GM19452 (cell line): Measurements from ENCODE around the gene BGN.

ENCODE experiments used
- ATAC-seq: cut with Tn5 transposase; IDR thresholded peaks from one replicate; pipeline ENCODE4 v1.9.1; 2021; ENCODE audit not compliant: unreplicated experiment

Gene BGN

GRCh38 chrX:153459986-153460385 lies 34.8 kb upstream of the BGN start:
- ATAC-seq, result no peak

GRCh38 chrX:153460826-153461225 lies 34.0 kb upstream of the BGN start:
- ATAC-seq, result no peak

- ATAC-seq, result no peak
Observed at GRCh38 chrX:153462291-153462690, 32.5 kb upstream of the BGN start.

GRCh38 chrX:153463031-153463430 lies 31.7 kb upstream of the BGN start:
- ATAC-seq, result no peak

GRCh38 chrX:153463556-153463955 lies 31.2 kb upstream of the BGN start:
- no peak for ATAC-seq

- no peak for ATAC-seq
Observed at GRCh38 chrX:153464116-153464515, 30.7 kb upstream of the BGN start.

- no peak for ATAC-seq
Observed at GRCh38 chrX:153465691-153466380, 28.9 kb upstream of the BGN start.

GRCh38 chrX:153468008-153468580 lies 26.7 kb upstream of the BGN start:
- no peak for ATAC-seq

GRCh38 chrX:153469811-153470410 lies 24.9 kb upstream of the BGN start:
- peak; percentile 48 for ATAC-seq

GRCh38 chrX:153470411-153471363 lies 24.1 kb upstream of the BGN start, which contains the start of gene HAUS7:
Gene HAUS7 (minus strand): TSS chrX:153470576. CDS start chrX:153470557, 19 bp downstream.
- ATAC-seq, result peak; percentile 83

GRCh38 chrX:153471663-153472280 lies 23.0 kb upstream of the BGN start:
- ATAC-seq, result no peak

GRCh38 chrX:153473126-153473525 lies 21.7 kb upstream of the BGN start:
- no peak for ATAC-seq

- ATAC-seq, result no peak
Observed at GRCh38 chrX:153474266-153474665, 20.5 kb upstream of the BGN start.

GRCh38 chrX:153474718-153475117 lies 20.1 kb upstream of the BGN start:
- ATAC-seq, result no peak

GRCh38 chrX:153475271-153475670 lies 19.5 kb upstream of the BGN start:
- ATAC-seq, result no peak

GRCh38 chrX:153475751-153476281 lies 19.0 kb upstream of the BGN start:
- ATAC-seq, result no peak

GRCh38 chrX:153476666-153477363 lies 18.0 kb upstream of the BGN start:
- ATAC-seq, result no peak

GRCh38 chrX:153477364-153477857 lies 17.4 kb upstream of the BGN start:
- no peak for ATAC-seq

GRCh38 chrX:153477901-153478300 lies 16.9 kb upstream of the BGN start:
- ATAC-seq, result no peak

- ATAC-seq, result no peak
Observed at GRCh38 chrX:153478746-153479145, 16.0 kb upstream of the BGN start.
